Small intestine (tissue), 7 donors: ENCODE data around the gene PIP5K1B. TPM values are rescaled to one million over a fixed set of nuclear protein-coding genes. Genes with fewer than 3 reads are reported as not detected.

ENCODE experiments used
- DNase-seq, 2 donors: peaks; one replicate each; pipeline versions ENCODE4 v3.0.0 to v3.0.0-alpha.2; 2013
- FAIRE-seq: peaks from 2 replicates; lab custom pipeline; 2012; peaks lifted over from hg19 to GRCh38; lab: Jason Lieb, UNC
- H3K27ac ChIP-seq, 3 donors: one replicate each; pipeline ENCODE4 v1.5.1; 2013; ENCODE audit warnings: low read length in 2 of 3, mild to moderate bottlenecking in 2 of 3, control low read depth in 1 of 3, inconsistent platforms in 1 of 3, low read depth in 1 of 3, moderate library complexity in 1 of 3
- H3K27me3 ChIP-seq, 3 donors: one replicate each; pipeline ENCODE4 v1.6.1; 2013; ENCODE audit warnings: low read length in 3 of 3, inconsistent platforms in 1 of 3; ENCODE audit not compliant: control insufficient read depth in 3 of 3, insufficient read depth in 3 of 3
- H3K36me3 ChIP-seq, 3 donors: one replicate each; pipeline ENCODE4 v1.6.1; 2013; ENCODE audit warnings: low read length in 3 of 3, inconsistent platforms in 1 of 3, low read depth in 1 of 3, mild to moderate bottlenecking in 1 of 3, moderate library complexity in 1 of 3; ENCODE audit not compliant: control insufficient read depth in 3 of 3, insufficient read depth in 2 of 3
- H3K4me1 ChIP-seq, 3 donors: one replicate each; pipeline ENCODE4 v1.6.1; 2013; ENCODE audit warnings: low read length in 2 of 3, inconsistent platforms in 1 of 3, low read depth in 1 of 3, mild to moderate bottlenecking in 1 of 3, moderate library complexity in 1 of 3; ENCODE audit not compliant: control insufficient read depth in 3 of 3, insufficient read depth in 2 of 3
- H3K4me3 ChIP-seq, 3 donors: one replicate each; pipeline ENCODE4 v1.5.1; 2013; ENCODE audit warnings: low read length in 3 of 3, control low read depth in 1 of 3, inconsistent platforms in 1 of 3, low read depth in 1 of 3, mild to moderate bottlenecking in 1 of 3, moderate library complexity in 1 of 3
- H3K9me3 ChIP-seq, 2 donors: one replicate each; pipeline ENCODE4 v1.6.1; 2013; ENCODE audit warnings: low read depth in 1 of 2, low read length in 1 of 2; ENCODE audit not compliant: control insufficient read depth in 2 of 2, insufficient read depth in 1 of 2
- WGBS, 3 donors: extraction: QIAGEN DNeasy Blood & Tissue Kit; methylation state at CpG; one replicate each; pipeline ENCODE4 v1.1.7; 2013; 5-methylcytosine and 5-hydroxymethylcytosine counted together
- polyA plus RNA-seq, 4 donors: library from polyadenylated mRNA; stranded (reverse) in 3 of 4; unstranded in 1 of 4; fragments of 200-250 nt in 3 of 4; fragments of 120-200 nt in 1 of 4; gene quantifications; one replicate each; pipeline versions ENCODE4 v1.2.1 to v1.2.3, GENCODE V29; 2013
- donor health status: healthy with polysubstance abuse.
- donor health status: control.
- donor health status: control.
- donor health status: Bipolar disorder and iron deficiency.
- donor health status: healthy.

PIP5K1B gene
- polyA plus RNA-seq, 4 donors = 28.8 to 58.0 (median 49.7) TPM

GRCh38 chr9:68974431-68974830 is 269.4 kb downstream of the PIP5K1B start:
- H3K36me3 ChIP-seq = peaks cover 0 to 8% (median 5%) of the 10 kb centered on the region in 3 donors
- H3K27ac ChIP-seq = no peak overlapping the region
- no peak overlapping the region for H3K4me3 ChIP-seq
- no peaks in the 10 kb centered on the region for H3K27me3 ChIP-seq
- no peak for DNase-seq
- no peak for FAIRE-seq
- no peaks in the 10 kb centered on the region for H3K9me3 ChIP-seq
- H3K4me1 ChIP-seq = no peaks in the 10 kb centered on the region
- WGBS, 3 donors = 69 to 85% (median 81%) methylated on average over 5 of the region's 5 CpGs

GRCh38 chr9:68974901-68975300 is 269.9 kb downstream of the PIP5K1B start:
- DNase-seq (no peak), FAIRE-seq (no peak)
- Histone ChIP-seq H3K9me3 (no peaks in the 10 kb centered on the region), H3K27ac (no peak overlapping the region), H3K4me3 (no peak overlapping the region), H3K27me3 (no peaks in the 10 kb centered on the region), H3K36me3 (peaks cover 0 to 12% (median 5%) of the 10 kb centered on the region in 3 donors), H3K4me1 (no peaks in the 10 kb centered on the region)
- 88 to 94% (median 89%) methylated on average over 3 of the region's 3 CpGs for WGBS, 3 donors

GRCh38 chr9:68975365-68976043 is 270.5 kb downstream of the PIP5K1B start:
- no peaks in the 10 kb centered on the region for H3K9me3 ChIP-seq
- H3K27me3 ChIP-seq = no peaks in the 10 kb centered on the region
- peaks cover 0 to 17% (median 5%) of the 10 kb centered on the region in 3 donors for H3K36me3 ChIP-seq
- FAIRE-seq (no peak), DNase-seq (peak in 1 of 2 donors; percentile 19)
- no peaks in the 10 kb centered on the region for H3K4me1 ChIP-seq
- WGBS, 3 donors = 63 to 67% (median 66%) methylated on average over 5 of the region's 5 CpGs
- H3K27ac ChIP-seq = peak overlapping the region in 1 of 3 donors; percentile 70
- no peak overlapping the region for H3K4me3 ChIP-seq

- FAIRE-seq = no peak
- Histone ChIP-seq H3K27me3 (no peaks in the 10 kb centered on the region), H3K9me3 (no peaks in the 10 kb centered on the region), H3K4me3 (no peak overlapping the region), H3K4me1 (no peaks in the 10 kb centered on the region), H3K36me3 (peaks cover 0 to 18% (median 6%) of the 10 kb centered on the region in 3 donors), H3K27ac (no peak overlapping the region)
- WGBS, 3 donors = 79 to 85% (median 84%) methylated on average over 4 of the region's 4 CpGs
- DNase-seq = no peak
Observed at GRCh38 chr9:68978066-68978465, 273.0 kb downstream of the PIP5K1B start.

- no peaks in the 10 kb centered on the region for H3K4me1 ChIP-seq
- no peak overlapping the region for H3K4me3 ChIP-seq
- 91 to 99% (median 95%) methylated on average over 3 of the region's 3 CpGs for WGBS, 3 donors
- H3K9me3 ChIP-seq = no peaks in the 10 kb centered on the region
- H3K27ac ChIP-seq = no peak overlapping the region
- no peak for FAIRE-seq
- H3K27me3 ChIP-seq = no peaks in the 10 kb centered on the region
- peaks cover 0 to 18% (median 7%) of the 10 kb centered on the region in 3 donors for H3K36me3 ChIP-seq
- no peak for DNase-seq
Observed at GRCh38 chr9:68978501-68978900, 273.5 kb downstream of the PIP5K1B start.

GRCh38 chr9:68979538-68980314 is 274.7 kb downstream of the PIP5K1B start:
- 73 to 89% (median 83%) methylated on average over 9 of the region's 9 CpGs for WGBS, 3 donors

GRCh38 chr9:68980341-68980914 is 275.4 kb downstream of the PIP5K1B start:
- DNase-seq (no peak), FAIRE-seq (no peak)
- H3K27me3 ChIP-seq = no peaks in the 10 kb centered on the region
- H3K36me3 ChIP-seq = peaks cover 0 to 18% (median 8%) of the 10 kb centered on the region in 3 donors
- no peak overlapping the region for H3K27ac ChIP-seq
- H3K4me3 ChIP-seq = no peak overlapping the region
- WGBS, 3 donors = 85 to 96% (median 89%) methylated on average over 3 of the region's 3 CpGs
- H3K9me3 ChIP-seq = no peaks in the 10 kb centered on the region
- no peaks in the 10 kb centered on the region for H3K4me1 ChIP-seq

More at GRCh38 chr9:68979538-68980314, 274.7 kb downstream of the PIP5K1B start:
- Histone ChIP-seq H3K36me3 (peaks cover 0 to 19% (median 7%) of the 10 kb centered on the region in 3 donors), H3K4me1 (no peaks in the 10 kb centered on the region), H3K9me3 (no peaks in the 10 kb centered on the region), H3K4me3 (no peak overlapping the region), H3K27me3 (no peaks in the 10 kb centered on the region), H3K27ac (peak overlapping the region in 1 of 3 donors; percentile 11)
- no peak for DNase-seq
- FAIRE-seq = no peak

GRCh38 chr9:68981789-68982188 is 276.7 kb downstream of the PIP5K1B start:
- Histone ChIP-seq H3K27me3 (no peaks in the 10 kb centered on the region), H3K4me3 (no peak overlapping the region), H3K9me3 (no peaks in the 10 kb centered on the region), H3K4me1 (no peaks in the 10 kb centered on the region), H3K36me3 (peaks cover 0 to 20% (median 6%) of the 10 kb centered on the region in 3 donors), H3K27ac (no peak overlapping the region)
- FAIRE-seq = no peak
- no peak for DNase-seq
- 27 to 52% (median 37%) methylated on average over 6 of the region's 6 CpGs for WGBS, 3 donors
